UCSD-AML1 (cell line): ENCODE data around the gene STAC.
"Not testable (repeated sequence)": the region's sequence is repeated elsewhere in the genome, so short reads cannot be mapped to it uniquely, and the experiment has no call there.

ENCODE experiments used
- DNase-seq: peaks from one replicate; lab custom pipeline; 2025; ENCODE audit not compliant: unreplicated experiment; lab: John Stamatoyannopoulos, UW

STAC gene

DNA sequence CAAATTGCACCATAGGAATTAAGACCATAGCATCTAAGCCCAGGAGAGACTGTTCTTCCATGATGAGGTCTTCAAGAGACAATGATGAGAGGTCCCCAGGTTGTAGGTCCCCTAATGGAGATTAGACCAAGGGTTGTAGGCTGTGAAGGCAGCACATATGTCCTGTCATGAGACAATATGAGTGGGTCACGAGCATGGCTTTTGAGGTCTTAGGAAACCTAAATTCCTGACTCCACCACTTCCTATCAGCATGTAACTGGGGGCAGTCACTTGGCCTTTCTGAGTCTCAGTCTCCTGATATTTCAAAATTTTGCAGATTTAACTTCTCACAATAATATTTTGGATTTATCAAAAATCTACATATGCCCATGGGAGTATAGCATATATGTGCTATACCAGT, 31.3 kb downstream of the STAC start:
- DNase-seq: no peak

DNA sequence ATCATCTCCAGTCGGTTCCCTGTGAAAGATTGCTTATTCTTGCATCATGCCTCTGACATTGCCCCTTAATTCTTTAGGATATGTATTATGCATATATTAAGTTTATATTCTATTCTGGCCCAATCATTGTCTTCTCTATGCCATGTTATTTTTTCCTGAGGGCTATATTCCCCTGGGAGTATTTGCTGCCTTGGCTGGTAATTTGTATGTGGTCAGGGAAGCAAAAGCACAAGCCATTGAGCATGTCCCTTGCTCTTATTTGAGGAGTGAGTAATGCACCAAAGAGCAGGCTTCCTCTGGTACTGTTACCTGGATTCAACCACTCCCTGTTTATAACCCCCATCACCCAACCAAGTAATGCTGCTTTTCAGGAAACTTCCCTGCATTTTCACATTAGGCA, 36.3 kb downstream of the STAC start:
- DNase-seq: no peak

- DNase-seq: no peak
These were observed 36.9 kb downstream of the STAC start for GRCh38 chr3:36417237-36417636.

DNA sequence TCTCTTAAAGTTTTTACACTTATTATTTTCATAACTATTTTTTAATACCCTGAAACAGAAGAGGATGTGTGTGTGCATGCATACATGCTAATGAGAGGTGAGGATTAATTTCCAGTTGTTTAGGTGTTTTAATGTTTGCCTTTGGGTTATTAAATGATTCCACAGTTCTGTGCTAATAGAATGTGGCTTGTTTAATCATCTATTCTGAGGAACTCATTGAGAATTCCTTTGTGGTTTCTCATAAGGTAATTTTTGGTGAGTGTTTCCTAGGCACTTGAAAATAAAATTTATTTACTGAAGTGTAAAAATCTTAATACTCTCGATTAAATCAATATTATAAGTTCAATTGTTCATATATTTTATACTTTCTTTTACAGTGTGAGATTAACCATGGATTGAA, 38.0 kb downstream of the STAC start:
- DNase-seq: no peak

GRCh38 chr3:36428445-36428844, 48.1 kb downstream of the STAC start:
- DNase-seq: no peak

- no peak for DNase-seq
These were observed 49.7 kb downstream of the STAC start for GRCh38 chr3:36429986-36430485.

GRCh38 chr3:36433511-36433910, 53.2 kb downstream of the STAC start:
- no peak for DNase-seq

GRCh38 chr3:36434687-36435426, 54.6 kb downstream of the STAC start:
- no peak for DNase-seq

DNA sequence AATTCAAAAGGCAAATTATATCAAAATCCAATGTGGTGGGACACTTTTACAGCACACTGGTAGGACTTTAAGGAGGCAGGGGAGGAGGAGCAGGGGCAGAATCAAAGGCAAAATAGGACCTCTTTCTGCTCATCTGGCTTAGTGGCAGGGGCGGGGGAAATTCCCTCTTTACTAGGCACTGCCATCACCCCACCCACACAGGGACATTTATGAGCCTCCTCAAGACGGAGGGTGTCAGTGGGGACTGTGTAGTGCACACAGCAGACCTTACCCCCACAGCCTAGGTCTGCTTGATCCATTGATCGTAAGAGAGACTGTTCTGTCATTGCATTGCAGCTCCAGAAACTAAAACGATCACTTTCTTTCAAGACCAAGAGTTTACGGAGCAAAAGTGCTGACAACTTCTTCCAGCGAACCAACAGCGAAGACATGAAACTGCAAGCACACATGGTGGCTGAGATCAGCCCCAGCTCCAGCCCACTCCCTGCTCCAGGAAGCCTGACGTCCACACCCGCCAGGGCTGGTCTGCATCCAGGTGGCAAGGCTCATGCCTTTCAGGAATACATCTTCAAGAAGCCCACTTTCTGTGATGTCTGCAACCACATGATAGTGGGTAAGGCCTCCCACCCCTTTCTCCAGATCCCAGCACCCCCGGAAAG, 62.9 kb downstream of the STAC start:
- DNase-seq: no peak

GRCh38 chr3:36444909-36445308, 64.6 kb downstream of the STAC start:
- no peak for DNase-seq

- DNase-seq: no peak
These were observed 66.0 kb downstream of the STAC start for GRCh38 chr3:36446276-36446675.

DNA sequence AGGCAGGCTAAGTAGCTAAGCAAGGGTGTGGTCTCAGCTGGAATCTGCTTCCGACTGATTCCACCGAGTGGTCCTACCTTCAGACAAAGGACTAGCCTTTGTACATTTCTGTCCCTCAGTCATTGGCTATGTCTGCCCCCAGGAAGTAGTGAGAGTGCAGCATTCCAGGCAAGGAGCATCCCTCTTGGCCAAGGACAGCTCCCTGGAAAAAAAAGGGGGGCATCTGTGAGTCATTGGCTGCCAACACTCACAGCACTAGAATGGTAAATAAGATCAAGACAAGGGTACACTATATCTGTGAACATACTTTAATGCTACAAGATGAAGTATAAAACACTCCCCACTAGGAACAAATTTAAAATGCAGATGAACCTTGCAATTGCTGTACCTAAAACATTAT, 66.8 kb downstream of the STAC start:
- no peak for DNase-seq

- no peak for DNase-seq
These were observed 71.5 kb downstream of the STAC start for GRCh38 chr3:36451816-36452215.

- not testable (repeated sequence) for DNase-seq
These were observed 72.9 kb downstream of the STAC start for GRCh38 chr3:36453213-36453612.

GRCh38 chr3:36453896-36454295, 73.6 kb downstream of the STAC start:
- DNase-seq: not testable (repeated sequence)

DNA sequence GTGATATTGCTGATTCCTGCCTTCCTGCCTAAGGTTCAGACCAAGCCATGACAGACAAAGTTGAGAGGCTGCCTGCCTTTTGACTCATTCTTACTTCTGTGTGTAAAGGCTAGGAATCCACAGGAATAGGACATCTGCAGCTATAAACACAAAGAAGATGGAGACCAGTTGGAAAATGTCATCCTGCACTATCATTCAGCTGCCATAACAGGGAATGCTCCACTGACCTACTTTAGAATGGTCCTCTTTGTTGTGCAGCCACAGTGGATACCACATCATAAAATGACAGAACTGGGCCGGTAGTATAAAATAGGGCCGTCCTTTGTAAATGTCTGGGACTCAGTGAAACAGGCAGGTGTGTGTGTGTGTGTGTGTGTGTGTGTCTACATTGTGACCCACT, 75.1 kb downstream of the STAC start:
- no peak for DNase-seq

- no peak for DNase-seq
These were observed 76.5 kb downstream of the STAC start for GRCh38 chr3:36456784-36457183.

- no peak for DNase-seq
These were observed 77.4 kb downstream of the STAC start for GRCh38 chr3:36457667-36458066.

GRCh38 chr3:36459177-36459576, 78.9 kb downstream of the STAC start:
- no peak for DNase-seq

GRCh38 chr3:36461597-36461996, 81.3 kb downstream of the STAC start:
- DNase-seq: no peak

DNA sequence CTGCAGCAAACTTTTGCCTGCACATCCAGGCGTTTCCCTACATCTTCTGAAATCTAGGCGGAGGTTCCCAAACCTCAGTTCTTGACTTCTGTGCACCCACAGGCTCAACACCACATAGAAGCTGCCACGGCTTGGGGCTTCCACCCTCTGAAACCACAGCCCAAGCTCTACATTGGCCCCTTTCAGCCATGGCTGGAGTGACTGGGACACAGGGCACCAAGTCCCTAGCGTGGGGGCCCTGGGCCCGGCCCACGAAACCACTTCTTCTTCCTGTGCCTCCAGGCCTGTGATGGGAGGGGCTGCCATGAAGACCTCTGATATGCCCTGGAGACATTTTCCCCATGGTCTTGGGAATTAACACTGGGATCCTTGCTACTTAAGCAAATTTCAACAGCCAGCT, 91.7 kb downstream of the STAC start:
- not testable (repeated sequence) for DNase-seq

DNA sequence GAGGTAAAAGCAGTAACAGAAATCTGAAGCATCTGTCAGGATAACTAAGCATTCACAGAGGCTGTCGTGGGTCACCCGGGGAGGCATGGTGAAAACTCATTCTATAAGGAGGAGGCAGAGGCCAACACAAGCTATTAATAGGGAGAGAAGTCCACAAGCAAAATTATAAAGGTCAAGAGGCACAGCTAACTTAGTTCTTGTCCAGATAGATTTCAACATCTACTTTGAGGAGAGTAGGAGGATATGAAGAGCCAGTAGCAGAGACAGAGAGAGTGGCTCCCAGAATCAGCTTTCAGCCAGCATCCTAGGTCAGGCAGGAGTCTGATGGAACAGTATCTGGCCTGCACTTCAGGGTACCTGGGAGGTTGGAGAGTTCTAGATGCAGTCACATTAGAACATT, 95.3 kb downstream of the STAC start:
- no peak for DNase-seq
